ENCODE results near the gene SMIM8.

GRCh38 chr6:87356181-87356580 lies 33.8 kb downstream of the SMIM8 start:
- no peak for TF ChIP-seq CTCF (optimal IDR thresholded peaks at IDR 0.05 in 1 of 3, IDR thresholded peaks at IDR 0.05 in 1 of 3, conservative IDR thresholded peaks at IDR 0.05 in 1 of 3; ENCODE audit: extremely low read depth in 1 of 3, insufficient read depth in 2 of 3, low read length in 3 of 3)
- TF ChIP-seq EZH2 (IDR thresholded peaks at IDR 0.05; ENCODE audit: low read length), result no peak
